Adipose tissue (tissue), 3 donors: Measurements from ENCODE around the gene CAMTA1. TPM values are rescaled to one million over a fixed set of nuclear protein-coding genes. Genes with fewer than 3 reads are reported as not detected.

Source experiments
- H3K27ac ChIP-seq: one replicate; pipeline ENCODE4 v1.5.1; 2013; ENCODE audit warnings: low read depth, low read length
- WGBS, 3 donors: extraction: QIAGEN DNeasy Blood & Tissue Kit; methylation state at CpG; one replicate each; pipeline ENCODE4 v1.1.7; 2013; 5-methylcytosine and 5-hydroxymethylcytosine counted together
- polyA plus RNA-seq, 3 donors: library from polyadenylated mRNA; stranded (reverse); fragments of 200-250 nt; gene quantifications; one replicate each; pipeline ENCODE4 v1.2.3, GENCODE V29; 2013
- donor health status: healthy with polysubstance abuse.
- donor health status: Bipolar disorder and iron deficiency.
- donor health status: healthy.

CAMTA1 gene
- polyA plus RNA-seq, 3 donors, result 25.7 to 111 (median 60.2) TPM

DNA sequence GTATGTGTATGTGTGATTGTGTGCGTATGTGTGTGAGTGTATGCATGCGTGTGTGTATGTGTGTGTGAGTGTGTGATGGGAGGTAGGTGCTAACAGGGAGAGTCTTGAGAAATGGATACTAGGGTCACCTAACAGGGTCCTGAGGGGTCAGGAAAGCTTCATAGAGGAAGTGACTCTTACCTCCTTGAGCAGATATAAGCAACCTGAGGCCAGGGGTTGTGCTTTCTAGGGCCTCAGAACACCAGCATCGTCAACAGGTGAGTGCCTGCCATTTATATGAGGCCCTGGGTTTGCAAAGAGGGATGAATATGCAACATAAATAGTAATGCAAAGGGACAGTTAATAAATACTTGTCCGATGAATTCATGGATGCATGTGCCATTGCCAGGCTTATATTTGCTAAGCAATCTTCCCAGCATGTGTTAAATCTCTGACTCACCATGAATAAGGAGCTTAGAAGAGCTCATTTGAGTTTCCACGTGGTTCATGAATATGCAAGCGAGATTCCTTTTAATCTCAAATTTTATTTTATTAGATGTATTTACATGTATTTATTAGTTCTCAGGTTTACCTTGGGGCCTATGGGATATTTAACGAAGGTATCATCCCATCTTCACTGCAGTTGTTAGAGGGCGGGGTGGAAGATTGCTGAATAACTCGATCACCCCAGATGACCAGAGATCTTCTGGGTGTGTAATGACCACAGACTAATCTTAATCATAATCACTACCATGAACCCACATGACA, 438.3 kb downstream of the CAMTA1 start:
- no peak overlapping the region for H3K27ac ChIP-seq
- WGBS, 3 donors, result 84 to 92% (median 91%) methylated on average over 9 of the region's 9 CpGs

- no peak overlapping the region for H3K27ac ChIP-seq
- WGBS, 3 donors, result 61 to 79% (median 79%) methylated on average over 10 of the region's 10 CpGs
Observed at GRCh38 chr1:7224081-7224534, 438.9 kb downstream of the CAMTA1 start.

DNA sequence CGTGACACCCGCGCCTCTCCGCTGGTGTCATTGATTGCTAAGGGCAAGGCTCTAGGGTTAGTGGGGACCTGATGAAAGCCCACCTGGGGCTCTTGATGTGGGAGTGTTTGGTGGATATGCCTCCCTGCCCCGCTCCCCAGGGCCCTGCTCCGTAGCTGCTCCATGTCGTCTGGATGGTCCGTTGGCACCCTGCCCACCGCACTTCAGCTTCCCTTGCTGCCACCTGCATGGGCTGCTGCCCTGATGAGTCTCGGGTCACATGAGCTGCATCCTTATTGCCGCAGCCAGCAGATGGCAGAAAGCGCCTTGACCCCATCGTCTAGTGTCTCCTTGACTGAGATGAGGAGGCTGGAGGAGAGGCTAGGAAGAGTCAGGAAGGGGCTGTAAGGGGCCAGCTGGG, 439.4 kb downstream of the CAMTA1 start:
- no peak overlapping the region for H3K27ac ChIP-seq
- WGBS, 3 donors, result 64 to 77% (median 76%) methylated on average over 13 of the region's 13 CpGs

- WGBS, 3 donors, result 71 to 84% (median 81%) methylated on average over 11 of the region's 11 CpGs
- no peak overlapping the region for H3K27ac ChIP-seq
Observed at GRCh38 chr1:7225711-7226505, 440.7 kb downstream of the CAMTA1 start.

DNA sequence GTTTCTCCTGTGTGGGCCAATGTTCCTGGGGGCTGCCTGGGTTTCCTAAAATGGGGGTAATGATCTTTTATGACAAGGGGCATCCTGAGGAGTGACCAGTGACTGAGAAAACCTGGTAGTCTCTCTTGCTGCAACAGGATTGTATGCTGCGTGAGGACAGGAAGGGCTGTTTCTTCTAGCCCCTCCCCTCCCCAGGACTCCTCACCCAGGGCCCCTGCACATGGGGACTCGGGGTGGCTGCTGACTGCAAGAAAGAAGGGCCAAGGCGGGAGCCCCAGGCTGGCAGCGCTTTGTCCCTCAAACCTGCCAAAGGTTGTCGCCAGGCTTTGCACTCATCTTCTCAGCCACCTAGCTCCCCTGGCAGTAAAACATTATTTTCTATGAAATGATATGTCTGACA, 442.4 kb downstream of the CAMTA1 start:
- WGBS, 3 donors, result 89 to 95% (median 90%) methylated on average over 5 of the region's 5 CpGs
- H3K27ac ChIP-seq, result no peak overlapping the region

DNA sequence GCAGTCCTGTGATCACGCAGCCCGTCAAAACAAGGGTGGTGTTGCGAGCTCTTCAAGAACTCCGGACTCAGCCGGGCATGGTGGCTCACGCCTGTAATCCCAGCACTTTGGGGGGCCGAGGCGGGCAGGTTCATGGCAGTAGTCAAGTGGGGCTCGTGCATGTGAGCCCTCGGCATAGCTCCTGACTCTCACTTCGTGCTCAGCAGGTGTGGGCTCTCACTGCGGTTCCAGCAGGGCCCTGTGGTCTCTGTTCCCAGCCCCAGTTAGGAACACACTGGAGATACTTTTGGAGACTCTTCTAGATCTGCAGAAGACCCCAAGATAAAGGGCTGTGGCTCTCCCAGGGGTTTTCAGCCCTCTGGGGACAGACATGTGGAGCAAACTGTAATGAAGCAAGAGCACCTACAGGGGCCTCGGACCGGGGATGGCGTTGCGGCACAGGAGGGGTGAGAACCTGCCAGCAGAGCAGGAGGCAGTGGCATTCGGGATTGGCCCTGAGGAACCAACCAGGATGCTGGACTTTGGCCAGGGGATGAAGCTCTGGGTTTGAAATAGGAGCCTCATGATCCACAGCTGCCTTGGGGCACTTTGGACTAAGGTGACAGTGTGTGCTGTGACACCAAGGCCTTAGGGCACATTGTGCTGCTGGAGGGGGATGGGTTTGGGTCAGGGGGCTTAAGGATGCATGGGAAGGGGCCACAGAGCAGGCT, 443.2 kb downstream of the CAMTA1 start:
- no peak overlapping the region for H3K27ac ChIP-seq
- 65 to 88% (median 78%) methylated on average over 17 of the region's 17 CpGs for WGBS, 3 donors

DNA sequence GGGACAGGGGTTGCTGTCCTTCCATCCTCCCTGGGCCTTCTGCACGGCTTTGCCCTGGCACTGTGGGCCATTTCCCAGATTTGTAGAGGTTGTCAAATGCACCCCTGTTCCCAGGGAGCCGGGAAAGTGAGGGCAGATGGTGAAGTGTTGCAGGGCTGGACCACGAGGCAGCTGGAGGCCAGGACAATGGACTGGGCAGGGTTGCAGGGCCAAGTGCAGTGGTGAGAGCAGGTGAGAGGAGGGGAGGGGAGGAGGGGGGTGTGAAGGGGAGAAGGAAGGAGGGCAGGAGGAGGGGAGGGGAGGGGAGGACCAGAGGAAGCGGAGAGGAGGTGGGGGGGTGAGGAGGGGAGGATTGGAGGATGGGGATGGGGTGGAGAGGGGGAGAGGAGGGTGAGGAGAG, 443.9 kb downstream of the CAMTA1 start:
- WGBS, 3 donors, result 67 to 76% (median 70%) methylated on average over 4 of the region's 4 CpGs
- H3K27ac ChIP-seq, result no peak overlapping the region

DNA sequence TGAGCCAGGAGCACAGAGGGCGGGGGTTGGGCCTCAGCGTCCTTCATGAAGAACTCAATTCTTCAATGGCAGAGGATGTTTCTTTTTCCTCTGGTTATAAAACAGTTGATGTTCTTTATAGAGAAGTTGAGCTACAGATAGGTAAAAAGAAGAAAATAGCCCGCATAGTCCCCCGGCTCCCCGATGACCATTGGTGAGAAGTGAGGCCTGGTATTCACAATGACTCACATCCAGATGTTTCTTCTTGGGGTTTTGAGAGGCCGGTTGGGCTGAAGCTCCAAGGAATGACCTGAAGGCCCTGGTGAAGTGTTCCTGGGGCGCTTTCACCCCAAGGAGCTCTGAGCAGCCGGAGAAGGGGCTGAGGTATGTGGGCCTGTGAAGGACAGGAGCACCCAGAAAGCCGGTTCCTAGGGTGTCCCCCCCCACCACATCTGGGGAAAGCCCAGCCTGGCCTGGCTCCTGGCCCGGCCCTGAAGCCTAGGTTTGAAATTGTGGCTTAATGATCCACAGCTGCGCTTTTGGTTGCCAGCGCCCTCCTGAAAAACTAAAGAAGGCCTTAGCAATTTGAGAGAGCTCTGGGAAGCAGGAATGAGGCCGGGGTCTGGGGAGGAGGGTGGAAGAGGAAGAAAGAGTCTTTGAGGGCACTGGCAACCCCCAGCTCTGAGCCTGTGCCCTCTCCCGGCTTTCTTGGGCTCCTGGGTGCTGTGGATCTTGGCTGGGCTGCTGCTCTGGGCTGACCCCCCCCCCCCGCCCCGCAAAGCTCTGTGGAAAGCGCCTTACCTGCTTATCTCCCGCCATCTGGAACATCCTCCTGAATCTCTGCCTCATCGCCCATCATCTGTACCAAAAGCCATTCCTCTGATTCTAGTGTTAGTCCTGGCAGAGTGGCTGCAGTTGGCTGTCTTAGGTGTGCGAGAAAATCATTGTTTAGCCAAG, 444.7 kb downstream of the CAMTA1 start:
- WGBS, 3 donors, result 77 to 91% (median 90%) methylated on average over 18 to 20 of the region's 20 CpGs
- no peak overlapping the region for H3K27ac ChIP-seq

GRCh38 chr1:7232441-7233236, 447.4 kb downstream of the CAMTA1 start:
- H3K27ac ChIP-seq, result no peak overlapping the region
- WGBS, 3 donors, result 69 to 88% (median 87%) methylated on average over 15 of the region's 15 CpGs

- H3K27ac ChIP-seq, result no peak overlapping the region
- whole genome bisulfite sequencing, 3 donors, result 86 to 98% (median 96%) methylated on average over 6 of the region's 6 CpGs
Observed at GRCh38 chr1:7233237-7233540, 447.9 kb downstream of the CAMTA1 start.

GRCh38 chr1:7233646-7234470, 448.6 kb downstream of the CAMTA1 start:
- no peak overlapping the region for H3K27ac ChIP-seq
- 88 to 93% (median 92%) methylated on average over 28 of the region's 28 CpGs for WGBS, 3 donors

DNA sequence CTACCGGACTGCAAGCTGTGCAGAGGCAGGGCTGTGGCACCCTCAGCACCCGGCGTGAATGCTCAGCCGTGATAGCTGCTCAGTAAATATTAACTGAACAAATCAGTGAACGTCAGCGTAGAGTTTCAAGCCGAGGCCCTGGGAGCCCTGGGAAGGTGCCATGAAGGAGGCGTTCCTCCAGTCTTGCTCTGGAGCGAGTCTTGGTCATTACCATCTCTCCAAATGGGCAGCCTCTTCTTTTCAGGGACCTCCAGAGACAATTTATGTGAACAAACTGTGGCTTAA, 449.2 kb downstream of the CAMTA1 start:
- no peak overlapping the region for H3K27ac ChIP-seq
- WGBS, 3 donors, result 42 to 92% (median 90%) methylated on average over 9 of the region's 9 CpGs

- 35 to 62% (median 48%) methylated on average over 17 of the region's 17 CpGs for WGBS, 3 donors
- no peak overlapping the region for H3K27ac ChIP-seq
Observed at GRCh38 chr1:7235871-7236517, 450.7 kb downstream of the CAMTA1 start.

- WGBS, 3 donors, result 81 to 88% (median 83%) methylated on average over 6 of the region's 6 CpGs
- H3K27ac ChIP-seq, result no peak overlapping the region
Observed at GRCh38 chr1:7236844-7237515, 451.7 kb downstream of the CAMTA1 start.

GRCh38 chr1:7247158-7247557, 461.9 kb downstream of the CAMTA1 start:
- WGBS, 3 donors, result 84 to 86% (median 86%) methylated on average over 6 of the region's 6 CpGs
- H3K27ac ChIP-seq, result no peak overlapping the region
